Measurements from ENCODE around the gene VN1R5.

VN1R5 gene

DNA sequence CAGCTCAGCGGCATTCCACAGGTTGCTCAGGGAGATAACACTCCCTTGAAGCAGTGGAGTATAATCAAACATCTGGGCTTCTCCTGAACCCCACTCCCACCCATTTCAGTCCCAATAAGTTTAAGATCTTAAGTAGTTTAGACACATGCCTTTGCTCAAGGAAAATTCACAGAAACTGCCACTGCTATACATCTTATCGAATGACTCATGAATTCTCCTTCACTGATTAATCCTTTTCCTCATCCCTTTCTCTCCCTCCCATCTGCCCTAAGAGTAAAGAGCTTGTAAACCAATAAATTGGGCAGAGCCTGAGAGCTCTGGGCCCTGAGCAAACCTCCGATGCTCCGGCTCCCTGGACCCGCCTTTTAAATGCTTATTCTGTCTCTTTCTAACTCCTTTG is 10.2 kb downstream of the VN1R5 start:
- H3K23ac ChIP-seq (ENCODE audit: low read length): no peak overlapping the region
- H3K9ac ChIP-seq (ENCODE audit: low read length): no peak overlapping the region
- no peaks in the 10 kb centered on the region for H3K79me1 ChIP-seq (ENCODE audit: low read length)

DNA sequence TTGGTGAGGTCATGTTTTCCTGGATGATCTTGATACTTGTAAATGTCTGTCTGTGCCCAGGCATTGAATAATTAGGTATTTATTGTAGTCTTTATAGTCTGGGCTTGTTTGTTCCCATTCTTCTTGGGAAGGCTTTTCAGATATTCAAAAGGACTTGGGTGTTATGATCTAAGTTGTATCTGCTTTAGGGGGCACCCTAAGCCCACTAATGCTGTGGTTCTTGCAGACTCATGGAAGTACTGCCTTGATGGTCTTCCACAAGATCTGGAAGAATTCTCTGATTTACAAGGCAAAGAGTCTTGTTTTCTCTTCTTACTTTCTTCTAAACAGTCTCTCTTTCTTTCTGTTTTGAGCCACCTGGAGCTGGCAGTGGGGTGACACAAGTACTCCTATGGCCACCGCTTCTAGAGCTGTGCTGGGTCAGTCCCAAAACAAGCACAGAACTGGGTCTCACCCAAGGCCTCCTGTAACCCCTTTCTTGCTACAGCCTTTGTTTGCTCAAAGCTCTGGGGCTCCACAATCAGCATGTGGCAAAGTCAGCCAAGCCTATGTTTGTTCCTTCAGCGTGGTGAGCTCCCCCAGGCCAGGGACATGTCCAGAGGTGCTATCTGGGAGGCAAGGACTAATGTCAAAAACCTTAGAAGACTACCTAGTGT is 12.6 kb downstream of the VN1R5 start:
- Histone ChIP-seq H2BK5ac (ENCODE audit: low read length) (no peak overlapping the region), H3K27ac (ENCODE audit: low read depth, low read length) (no peak overlapping the region), H4K5ac (ENCODE audit: low read length) (no peak overlapping the region), H3K56ac (ENCODE audit: low read length) (no peak overlapping the region), H2BK15ac (replicated peaks; ENCODE audit: low read depth) (no peak overlapping the region), H3K4me3 (ENCODE audit: low read length) (no peak overlapping the region), H3K9ac (ENCODE audit: low read length) (no peak overlapping the region), H3K27me3 (ENCODE audit: insufficient read depth, low read length, poor library complexity) (no peaks in the 10 kb centered on the region), H3K18ac (ENCODE audit: low read length) (no peak overlapping the region), H3K4ac (ENCODE audit: low read depth, low read length) (no peak overlapping the region), H3K79me1 (ENCODE audit: low read length) (no peaks in the 10 kb centered on the region), H3K4me1 (ENCODE audit: control insufficient read depth, low read depth, low read length) (no peaks in the 10 kb centered on the region), H2BK120ac (ENCODE audit: low read depth, low read length) (no peak overlapping the region), H3K4me2 (ENCODE audit: low read length) (no peak overlapping the region), H3K36me3 (ENCODE audit: control insufficient read depth, insufficient read depth, low read length) (no peaks in the 10 kb centered on the region), H4K8ac (ENCODE audit: low read depth, low read length) (no peak overlapping the region), H2AK5ac (ENCODE audit: low read length) (no peak overlapping the region), H3K79me2 (ENCODE audit: control insufficient read depth, insufficient read depth, low read length) (no peaks in the 10 kb centered on the region), H3K23ac (ENCODE audit: low read length) (no peak overlapping the region)
- no CpG with 5 or more reads among the region's 2 CpGs for WGBS (ENCODE audit: extremely low coverage, insufficient coverage, low lambda C conversion rate)
- DNase-seq: peak; percentile 50

More for the DNA sequence above, 10.2 kb downstream of the VN1R5 start:
- WGBS (ENCODE audit: extremely low coverage, insufficient coverage, low lambda C conversion rate): no CpG with 5 or more reads among the region's 5 CpGs
- Histone ChIP-seq H3K56ac (ENCODE audit: low read length) (no peak overlapping the region), H2BK120ac (ENCODE audit: low read depth, low read length) (no peak overlapping the region), H3K4ac (ENCODE audit: low read depth, low read length) (no peak overlapping the region), H3K36me3 (ENCODE audit: control insufficient read depth, insufficient read depth, low read length) (no peaks in the 10 kb centered on the region), H2BK5ac (ENCODE audit: low read length) (no peak overlapping the region), H3K27ac (ENCODE audit: low read depth, low read length) (no peak overlapping the region), H3K18ac (ENCODE audit: low read length) (no peak overlapping the region), H3K4me3 (ENCODE audit: low read length) (no peak overlapping the region), H2BK15ac (replicated peaks; ENCODE audit: low read depth) (no peak overlapping the region), H3K4me2 (ENCODE audit: low read length) (no peak overlapping the region), H4K5ac (ENCODE audit: low read length) (no peak overlapping the region), H3K79me2 (ENCODE audit: control insufficient read depth, insufficient read depth, low read length) (no peaks in the 10 kb centered on the region), H3K27me3 (ENCODE audit: insufficient read depth, low read length, poor library complexity) (no peaks in the 10 kb centered on the region), H2AK5ac (ENCODE audit: low read length) (no peak overlapping the region), H3K4me1 (ENCODE audit: control insufficient read depth, low read depth, low read length) (no peaks in the 10 kb centered on the region), H4K8ac (ENCODE audit: low read depth, low read length) (no peak overlapping the region)
- no peak for DNase-seq

- H3K27ac ChIP-seq (ENCODE audit: low read depth, low read length): no peak overlapping the region
- H3K9ac ChIP-seq (ENCODE audit: low read length): no peak overlapping the region
- H3K4me2 ChIP-seq (ENCODE audit: low read length): no peak overlapping the region
- no peak overlapping the region for H4K5ac ChIP-seq (ENCODE audit: low read length)
- no peaks in the 10 kb centered on the region for H3K36me3 ChIP-seq (ENCODE audit: control insufficient read depth, insufficient read depth, low read length)
- no peak overlapping the region for H3K4me3 ChIP-seq (ENCODE audit: low read length)
- H4K8ac ChIP-seq (ENCODE audit: low read depth, low read length): no peak overlapping the region
- DNase-seq: no peak
- no peak overlapping the region for H3K18ac ChIP-seq (ENCODE audit: low read length)
- no peak overlapping the region for H3K56ac ChIP-seq (ENCODE audit: low read length)
- no peak overlapping the region for H3K23ac ChIP-seq (ENCODE audit: low read length)
- no peaks in the 10 kb centered on the region for H3K27me3 ChIP-seq (ENCODE audit: insufficient read depth, low read length, poor library complexity)
- H3K79me1 ChIP-seq (ENCODE audit: low read length): no peaks in the 10 kb centered on the region
- H2BK120ac ChIP-seq (ENCODE audit: low read depth, low read length): no peak overlapping the region
- H2AK5ac ChIP-seq (ENCODE audit: low read length): no peak overlapping the region
- H2BK5ac ChIP-seq (ENCODE audit: low read length): no peak overlapping the region
- H3K4me1 ChIP-seq (ENCODE audit: control insufficient read depth, low read depth, low read length): no peaks in the 10 kb centered on the region
- no peak overlapping the region for H2BK15ac ChIP-seq (replicated peaks; ENCODE audit: low read depth)
- no peaks in the 10 kb centered on the region for H3K79me2 ChIP-seq (ENCODE audit: control insufficient read depth, insufficient read depth, low read length)
- H3K4ac ChIP-seq (ENCODE audit: low read depth, low read length): no peak overlapping the region
Measured at GRCh38 chr1:247269133-247269532, 13.3 kb downstream of the VN1R5 start.

DNA sequence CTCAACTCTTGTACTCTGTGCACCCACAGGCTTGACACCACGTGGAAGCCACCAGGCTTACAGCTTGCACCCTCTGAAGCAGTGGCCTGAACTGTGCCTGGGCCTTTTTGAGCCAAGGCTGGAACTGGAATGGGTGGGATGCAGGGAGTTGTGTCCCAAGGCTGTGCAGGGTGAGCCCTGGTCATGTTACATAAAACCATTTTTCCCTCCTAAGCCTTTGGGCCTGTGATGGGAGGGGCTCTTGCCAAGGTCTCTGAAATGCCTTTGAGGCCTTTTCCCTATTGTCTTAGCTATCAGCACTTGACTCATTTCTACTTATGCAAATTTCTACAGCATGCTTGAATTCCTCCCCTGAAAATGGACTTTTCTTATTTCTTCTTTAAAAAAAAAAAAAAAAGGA is 14.1 kb downstream of the VN1R5 start:
- DNase-seq: no peak
- Histone ChIP-seq H3K4me3 (ENCODE audit: low read length) (no peak overlapping the region), H3K4me1 (ENCODE audit: control insufficient read depth, low read depth, low read length) (no peaks in the 10 kb centered on the region), H4K8ac (ENCODE audit: low read depth, low read length) (no peak overlapping the region), H3K18ac (ENCODE audit: low read length) (no peak overlapping the region), H3K4ac (ENCODE audit: low read depth, low read length) (no peak overlapping the region), H3K79me1 (ENCODE audit: low read length) (no peaks in the 10 kb centered on the region), H3K4me2 (ENCODE audit: low read length) (no peak overlapping the region), H4K5ac (ENCODE audit: low read length) (no peak overlapping the region), H2BK5ac (ENCODE audit: low read length) (no peak overlapping the region), H3K27me3 (ENCODE audit: insufficient read depth, low read length, poor library complexity) (no peaks in the 10 kb centered on the region), H3K9ac (ENCODE audit: low read length) (no peak overlapping the region), H3K36me3 (ENCODE audit: control insufficient read depth, insufficient read depth, low read length) (no peaks in the 10 kb centered on the region), H2BK15ac (replicated peaks; ENCODE audit: low read depth) (no peak overlapping the region), H3K27ac (ENCODE audit: low read depth, low read length) (no peak overlapping the region), H3K79me2 (ENCODE audit: control insufficient read depth, insufficient read depth, low read length) (no peaks in the 10 kb centered on the region), H2AK5ac (ENCODE audit: low read length) (no peak overlapping the region), H3K23ac (ENCODE audit: low read length) (no peak overlapping the region), H3K56ac (ENCODE audit: low read length) (no peak overlapping the region), H2BK120ac (ENCODE audit: low read depth, low read length) (no peak overlapping the region)
- WGBS (ENCODE audit: extremely low coverage, insufficient coverage, low lambda C conversion rate): no CpG with 5 or more reads among the region's 1 CpG

GRCh38 chr1:247273013-247273412 is 17.1 kb downstream of the VN1R5 start:
- DNase-seq: no peak
- Histone ChIP-seq H3K27me3 (ENCODE audit: insufficient read depth, low read length, poor library complexity) (no peaks in the 10 kb centered on the region), H3K23ac (ENCODE audit: low read length) (no peak overlapping the region), H2BK5ac (ENCODE audit: low read length) (no peak overlapping the region), H3K79me1 (ENCODE audit: low read length) (no peaks in the 10 kb centered on the region), H3K9ac (ENCODE audit: low read length) (no peak overlapping the region), H2AK5ac (ENCODE audit: low read length) (no peak overlapping the region), H3K4ac (ENCODE audit: low read depth, low read length) (no peak overlapping the region), H3K18ac (ENCODE audit: low read length) (no peak overlapping the region), H3K79me2 (ENCODE audit: control insufficient read depth, insufficient read depth, low read length) (no peaks in the 10 kb centered on the region), H2BK15ac (replicated peaks; ENCODE audit: low read depth) (no peak overlapping the region), H3K4me2 (ENCODE audit: low read length) (no peak overlapping the region), H4K8ac (ENCODE audit: low read depth, low read length) (no peak overlapping the region), H3K36me3 (ENCODE audit: control insufficient read depth, insufficient read depth, low read length) (no peaks in the 10 kb centered on the region), H3K4me1 (ENCODE audit: control insufficient read depth, low read depth, low read length) (no peaks in the 10 kb centered on the region), H4K5ac (ENCODE audit: low read length) (no peak overlapping the region), H2BK120ac (ENCODE audit: low read depth, low read length) (no peak overlapping the region), H3K4me3 (ENCODE audit: low read length) (no peak overlapping the region), H3K27ac (ENCODE audit: low read depth, low read length) (no peak overlapping the region), H3K56ac (ENCODE audit: low read length) (no peak overlapping the region)
- no CpG with 5 or more reads among the region's 1 CpG for WGBS (ENCODE audit: extremely low coverage, insufficient coverage, low lambda C conversion rate)

DNA sequence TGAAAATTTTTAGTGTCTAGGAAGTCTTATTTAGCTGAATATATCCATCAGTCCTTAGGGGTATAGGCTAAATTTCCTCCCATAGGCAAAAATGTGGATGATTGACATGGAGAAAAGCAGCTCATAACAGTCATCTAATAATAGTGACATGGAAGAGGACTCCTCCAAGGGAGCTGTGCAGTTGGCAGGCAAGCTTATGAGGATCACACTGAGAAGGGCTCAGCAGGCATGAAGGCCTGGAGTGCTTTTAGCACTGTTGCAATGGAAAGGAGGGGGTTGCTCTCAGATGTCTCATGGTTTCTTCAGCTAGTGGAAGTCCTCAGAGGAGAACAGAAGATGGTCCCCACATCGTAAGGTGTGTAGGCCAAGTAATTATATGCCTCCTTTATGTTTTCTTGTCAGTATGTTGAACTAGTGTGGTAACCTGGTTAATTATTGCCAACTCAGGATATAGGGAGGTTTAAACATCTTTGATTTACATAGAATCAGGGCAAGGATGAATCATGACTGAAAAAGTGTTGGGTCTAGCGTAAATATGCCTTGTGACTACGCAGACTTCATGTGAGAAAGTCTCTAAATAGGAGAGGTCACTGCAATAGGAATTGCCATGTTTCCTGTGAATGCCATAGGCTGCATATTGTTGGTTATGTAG is 18.9 kb downstream of the VN1R5 start:
- Histone ChIP-seq H3K27me3 (ENCODE audit: insufficient read depth, low read length, poor library complexity) (no peaks in the 10 kb centered on the region), H4K8ac (ENCODE audit: low read depth, low read length) (no peak overlapping the region), H3K4me3 (ENCODE audit: low read length) (no peak overlapping the region), H3K79me2 (ENCODE audit: control insufficient read depth, insufficient read depth, low read length) (no peaks in the 10 kb centered on the region), H3K56ac (ENCODE audit: low read length) (no peak overlapping the region), H3K79me1 (ENCODE audit: low read length) (no peaks in the 10 kb centered on the region), H3K18ac (ENCODE audit: low read length) (no peak overlapping the region), H2BK5ac (ENCODE audit: low read length) (no peak overlapping the region), H3K4me1 (ENCODE audit: control insufficient read depth, low read depth, low read length) (no peaks in the 10 kb centered on the region), H3K36me3 (ENCODE audit: control insufficient read depth, insufficient read depth, low read length) (no peaks in the 10 kb centered on the region), H2BK15ac (replicated peaks; ENCODE audit: low read depth) (no peak overlapping the region), H3K23ac (ENCODE audit: low read length) (no peak overlapping the region), H3K4me2 (ENCODE audit: low read length) (no peak overlapping the region), H4K5ac (ENCODE audit: low read length) (no peak overlapping the region), H3K9ac (ENCODE audit: low read length) (no peak overlapping the region), H3K4ac (ENCODE audit: low read depth, low read length) (no peak overlapping the region), H2AK5ac (ENCODE audit: low read length) (no peak overlapping the region), H2BK120ac (ENCODE audit: low read depth, low read length) (no peak overlapping the region), H3K27ac (ENCODE audit: low read depth, low read length) (no peak overlapping the region)
- DNase-seq: no peak
- WGBS (ENCODE audit: extremely low coverage, insufficient coverage, low lambda C conversion rate): no CpG with 5 or more reads among the region's 3 CpGs

All from mesendoderm (in vitro differentiated cells).